NCI-H2081 (cell line): Measurements from ENCODE around the gene B9D1.

ENCODE experiments used
- DNase-seq, 2 experiments: peaks; one replicate each; lab custom pipeline; 2025; lab: John Stamatoyannopoulos, UW

Gene B9D1, protein sequence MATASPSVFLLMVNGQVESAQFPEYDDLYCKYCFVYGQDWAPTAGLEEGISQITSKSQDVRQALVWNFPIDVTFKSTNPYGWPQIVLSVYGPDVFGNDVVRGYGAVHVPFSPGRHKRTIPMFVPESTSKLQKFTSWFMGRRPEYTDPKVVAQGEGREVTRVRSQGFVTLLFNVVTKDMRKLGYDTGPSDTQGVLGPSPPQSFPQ

GRCh38 chr17:19362277-19363113 lies at the start of gene B9D1:
TSS of gene B9D1 (minus strand) at chr17:19362723. CDS start at chr17:19362569, 154 bp downstream.
- peak; percentile 78 to 81 for DNase-seq

DNA sequence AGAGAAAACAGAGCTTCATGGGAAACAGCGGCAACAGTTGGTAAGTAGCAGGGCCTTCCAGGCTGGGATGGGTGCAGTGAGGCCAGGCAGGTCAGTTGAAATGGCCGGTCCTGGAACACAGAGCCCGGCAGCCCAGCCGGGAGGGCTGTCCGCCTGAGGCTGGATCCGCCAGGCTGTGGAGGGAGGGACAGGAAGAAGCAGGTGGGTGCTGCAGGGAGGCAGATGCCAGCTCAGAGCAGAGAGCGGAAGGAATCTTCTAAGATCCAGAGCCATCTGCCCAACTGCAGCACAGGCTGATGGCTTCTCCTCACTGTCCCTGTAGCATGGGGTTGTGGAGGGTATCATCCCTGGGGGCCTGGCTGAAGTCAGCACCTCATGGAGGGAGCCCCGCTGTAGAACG lies 49.1 kb upstream of the B9D1 start:
- no peak for DNase-seq

DNA sequence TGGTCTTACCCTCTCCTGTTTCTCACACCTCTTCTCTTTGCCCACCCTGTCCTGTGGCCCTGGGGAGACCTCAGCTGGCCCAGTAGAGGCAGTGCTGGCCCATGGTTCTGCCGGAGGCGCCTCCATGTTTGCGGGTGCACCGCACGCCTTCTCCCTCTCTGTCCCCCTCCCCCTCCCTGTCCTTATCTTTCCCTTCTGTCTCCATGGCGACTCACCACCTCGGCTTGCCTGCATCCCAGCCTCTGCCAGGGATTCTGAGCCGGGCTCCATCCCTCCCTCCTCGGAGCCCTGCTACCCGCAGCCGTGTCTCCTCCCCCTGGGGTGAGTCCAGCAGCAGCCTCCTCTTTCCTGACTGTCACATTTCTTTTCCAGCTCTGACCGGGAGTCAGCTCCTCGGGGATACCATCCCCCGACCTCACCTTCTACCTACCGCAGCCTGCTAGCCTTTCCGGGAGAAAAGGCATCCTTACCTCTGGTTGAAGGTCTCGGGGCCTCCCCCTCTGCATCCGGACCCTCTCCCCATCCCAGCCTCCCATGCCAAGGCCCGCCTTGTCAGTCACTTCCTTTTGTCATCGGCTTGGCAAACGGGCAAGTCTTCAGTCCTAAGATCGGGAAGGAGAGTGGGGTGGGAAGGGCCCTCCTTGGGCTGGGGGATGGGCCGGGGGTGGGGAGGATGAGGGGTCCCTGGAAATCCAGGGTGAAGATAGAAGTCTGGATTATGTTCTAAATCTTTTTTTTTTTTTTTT lies 48.5 kb upstream of the B9D1 start, which contains the start of gene RNF112:
Gene RNF112, plus strand, starts transcription at position 358 of the 746 bp plus-strand sequence. Its CDS starts 177 bp downstream, at position 535.
- DNase-seq = no peak

GRCh38 chr17:19410091-19410490 lies 47.6 kb upstream of the B9D1 start:
- no peak for DNase-seq

GRCh38 chr17:19409509-19409908 lies 47.0 kb upstream of the B9D1 start:
- DNase-seq = no peak

GRCh38 chr17:19409066-19409465 lies 46.5 kb upstream of the B9D1 start:
- no peak for DNase-seq

- no peak for DNase-seq
These were observed 45.8 kb upstream of the B9D1 start for GRCh38 chr17:19408346-19408710.

DNA sequence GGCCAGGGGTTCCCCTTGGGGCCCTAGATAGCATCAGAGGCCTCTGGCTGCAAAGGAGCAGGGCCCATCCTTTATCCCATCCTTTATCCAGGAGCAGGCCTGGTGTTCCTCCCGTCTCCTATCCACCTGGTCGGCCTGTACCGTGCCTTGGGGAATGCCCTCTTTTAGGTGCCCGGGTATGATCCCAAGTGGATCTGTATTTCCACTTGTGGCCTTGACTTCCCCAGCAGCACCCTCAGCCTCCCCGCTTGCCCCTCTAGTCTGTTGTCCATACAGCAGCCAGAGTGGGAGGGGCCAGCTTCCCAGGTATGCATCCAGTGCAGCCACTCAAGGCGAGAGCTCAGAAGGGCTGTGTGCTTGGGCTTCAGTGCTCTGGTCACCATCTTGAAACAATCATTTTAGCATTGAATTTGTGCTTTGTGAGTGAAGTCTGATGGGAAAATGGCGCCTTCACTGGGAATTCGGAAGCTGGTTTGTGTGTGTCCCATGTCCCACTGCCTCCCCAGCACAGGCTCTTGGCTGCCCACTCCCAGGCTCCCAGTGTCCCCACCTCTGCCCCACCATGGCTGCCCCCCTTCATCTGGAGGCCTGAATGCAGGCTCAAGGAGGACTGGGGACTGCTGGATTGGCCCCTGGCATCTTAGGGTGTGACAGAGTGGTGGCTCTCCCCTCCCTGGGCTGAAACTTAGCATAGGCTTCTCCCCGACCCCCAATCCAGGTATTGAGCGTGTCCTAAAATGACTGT lies 45.2 kb upstream of the B9D1 start:
- DNase-seq = no peak

GRCh38 chr17:19405114-19405513 lies 42.6 kb upstream of the B9D1 start:
- DNase-seq = no peak

DNA sequence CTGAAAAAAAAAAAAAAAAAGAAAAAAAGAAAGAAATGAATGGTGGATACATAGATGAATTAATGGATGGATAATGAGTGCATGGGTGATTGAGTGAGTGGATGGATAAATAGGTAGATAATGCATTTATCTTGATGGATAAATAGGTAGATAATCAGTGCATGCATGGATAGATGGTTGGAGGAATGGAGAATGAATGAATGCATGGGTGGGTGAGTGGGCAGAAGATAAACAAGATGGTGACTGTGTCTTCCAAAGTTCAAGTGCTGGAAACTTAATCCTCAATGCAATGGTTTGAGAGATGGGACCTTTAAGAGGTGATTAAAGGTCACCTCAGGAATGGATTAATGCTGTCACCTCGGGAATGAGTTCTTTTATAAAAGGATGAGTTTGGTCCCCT lies 41.7 kb upstream of the B9D1 start:
- DNase-seq = no peak

GRCh38 chr17:19403021-19403420 lies 40.5 kb upstream of the B9D1 start:
- no peak for DNase-seq

DNA sequence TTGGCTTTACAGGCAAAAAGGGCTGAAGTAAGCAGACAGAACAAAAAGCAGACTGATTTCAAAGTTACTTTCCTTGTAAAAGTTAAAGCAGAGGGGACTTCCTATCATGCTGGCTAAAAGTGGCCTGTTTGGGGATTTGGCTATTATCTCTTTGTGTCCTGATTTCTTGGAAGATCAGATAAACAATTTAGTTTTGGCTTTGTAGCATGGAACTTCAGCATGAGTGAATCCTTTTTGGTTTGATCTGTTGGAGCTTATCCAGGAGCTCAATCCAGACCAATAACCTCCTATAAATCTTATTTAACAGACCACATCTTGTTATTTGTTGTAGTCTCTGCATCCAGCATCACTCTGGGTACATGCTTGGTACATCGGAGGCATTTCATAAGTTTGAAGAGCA lies 39.6 kb upstream of the B9D1 start:
- DNase-seq = no peak

DNA sequence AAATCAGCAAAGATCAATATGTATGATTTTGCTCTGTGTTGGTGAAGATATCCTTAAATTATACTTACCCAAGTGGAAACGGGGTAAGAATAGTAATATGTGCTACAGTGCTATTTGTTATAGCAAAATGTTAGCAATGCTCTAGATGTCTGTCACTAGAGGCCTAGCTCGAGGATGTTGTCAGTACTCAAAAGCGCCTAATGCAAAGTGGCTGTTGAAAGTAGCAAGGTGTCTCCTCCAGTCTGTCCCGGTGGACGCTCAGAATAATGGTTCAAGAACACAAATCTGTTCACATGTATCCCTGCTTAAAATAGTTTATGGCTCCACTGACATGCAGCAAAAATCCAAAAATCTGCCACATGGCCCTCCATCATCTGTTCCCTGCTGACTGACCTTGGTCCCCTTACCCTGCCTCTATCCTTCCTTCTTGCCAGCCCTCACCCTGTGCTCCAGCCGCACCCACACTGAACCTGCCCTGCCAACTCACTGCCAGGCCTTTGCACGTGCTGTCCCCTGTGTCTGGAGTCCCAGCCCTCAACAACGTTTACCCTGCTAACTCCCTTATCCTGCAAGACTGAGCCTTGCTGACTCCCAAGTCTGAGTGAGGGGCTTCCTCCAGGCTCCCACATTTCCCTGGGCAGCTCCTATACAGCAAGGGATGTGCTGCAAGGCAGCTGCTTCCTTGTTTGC lies 38.9 kb upstream of the B9D1 start:
- no peak for DNase-seq

DNA sequence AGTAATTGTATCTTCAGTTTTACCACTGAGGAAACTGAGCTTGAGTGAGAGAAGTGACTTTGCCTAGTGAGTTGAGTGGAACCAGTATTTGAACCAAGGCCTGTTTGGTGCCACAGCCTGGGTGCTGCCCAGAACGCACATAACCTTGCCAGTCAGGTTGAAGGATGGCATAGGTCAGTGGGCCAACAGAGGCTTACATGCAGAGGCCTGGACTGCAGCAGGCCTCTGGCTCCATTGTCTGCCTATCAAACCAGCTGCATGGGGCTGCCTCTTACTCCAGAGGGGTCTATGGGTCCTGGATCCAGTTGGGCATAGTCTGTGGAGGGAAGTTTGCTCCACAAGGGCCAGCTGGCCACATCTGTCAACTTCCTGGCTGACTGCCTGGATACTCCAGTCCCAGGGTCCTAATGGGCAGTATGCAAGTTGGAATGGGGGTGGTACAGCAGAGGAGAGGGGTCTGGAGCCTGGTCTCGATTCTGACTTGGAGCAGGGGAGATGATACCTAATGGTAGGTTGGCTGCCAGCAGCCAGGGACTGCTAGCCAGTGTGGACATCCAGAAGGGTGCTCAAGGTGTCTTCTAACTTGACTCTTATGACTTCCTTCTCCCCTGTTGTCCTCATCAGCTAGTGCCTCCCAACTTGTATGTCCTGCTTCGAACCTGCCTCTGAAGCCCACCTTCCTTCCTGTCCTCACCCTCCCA lies 37.4 kb upstream of the B9D1 start:
- DNase-seq = no peak

DNA sequence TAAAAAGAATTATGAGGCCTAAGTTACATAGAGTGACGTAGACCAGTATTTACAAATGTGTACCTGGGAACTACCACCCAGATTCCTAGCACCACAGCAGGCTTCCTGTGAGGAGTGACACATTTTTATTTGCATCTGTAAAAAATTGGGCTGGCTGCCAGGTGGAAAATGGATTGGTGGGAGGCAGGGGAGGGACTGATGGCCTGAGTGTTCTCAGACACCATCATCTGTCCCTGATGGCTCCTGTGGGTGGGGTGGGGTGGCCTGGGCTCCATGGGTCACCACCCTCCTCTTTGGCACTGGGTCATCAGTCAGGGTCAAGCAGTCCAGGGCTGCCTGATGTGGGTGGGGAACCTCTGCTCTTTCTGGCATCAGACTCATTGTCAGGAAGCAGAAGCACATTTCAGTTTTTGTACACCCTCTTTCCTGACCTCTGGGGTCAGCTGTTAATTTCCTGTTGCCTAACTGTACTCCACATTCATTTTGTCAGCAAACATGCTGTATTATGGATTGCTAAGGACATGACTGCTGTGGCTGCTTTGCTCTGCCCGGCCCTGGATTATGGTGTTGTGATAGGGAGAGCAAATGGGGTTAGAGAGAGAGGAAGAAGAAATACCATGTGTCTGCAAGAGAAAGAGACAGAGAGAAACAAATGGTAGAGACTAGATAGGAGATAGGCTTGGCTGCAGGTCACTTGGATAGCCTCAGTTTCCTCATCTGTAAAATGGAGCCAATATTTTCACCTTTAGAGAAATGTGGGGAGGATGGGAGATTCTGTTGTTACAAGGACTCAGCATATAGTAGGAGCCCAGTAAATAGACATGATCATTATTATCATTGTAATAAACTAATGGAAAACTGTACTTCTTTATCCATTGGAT lies 36.0 kb upstream of the B9D1 start:
- peak; percentile 54 to 74 for DNase-seq

DNA sequence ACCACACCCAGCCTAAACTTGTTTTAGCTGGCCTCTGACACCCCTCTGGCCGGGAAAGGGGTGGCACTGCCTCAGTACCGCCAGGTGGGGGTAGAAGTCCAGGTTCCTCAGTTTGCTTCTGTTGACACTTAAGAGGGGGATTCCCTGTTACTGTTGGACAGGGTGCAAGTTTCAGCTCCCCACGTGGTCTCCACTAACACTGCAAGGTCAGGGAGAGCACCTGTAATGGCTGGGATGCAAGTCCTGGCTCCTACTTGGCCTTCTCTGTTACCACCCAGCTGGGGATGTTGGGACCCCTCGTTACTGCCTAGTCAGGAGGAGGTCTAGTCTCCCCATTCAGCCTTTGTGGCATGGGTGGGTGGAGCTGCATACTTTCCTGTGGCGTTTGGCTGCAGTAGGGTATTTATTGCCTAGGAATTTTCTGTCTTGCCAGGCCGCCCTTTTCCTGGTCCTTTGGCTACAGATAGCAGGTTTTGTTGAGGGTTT lies 35.1 kb upstream of the B9D1 start:
- no peak for DNase-seq

DNA sequence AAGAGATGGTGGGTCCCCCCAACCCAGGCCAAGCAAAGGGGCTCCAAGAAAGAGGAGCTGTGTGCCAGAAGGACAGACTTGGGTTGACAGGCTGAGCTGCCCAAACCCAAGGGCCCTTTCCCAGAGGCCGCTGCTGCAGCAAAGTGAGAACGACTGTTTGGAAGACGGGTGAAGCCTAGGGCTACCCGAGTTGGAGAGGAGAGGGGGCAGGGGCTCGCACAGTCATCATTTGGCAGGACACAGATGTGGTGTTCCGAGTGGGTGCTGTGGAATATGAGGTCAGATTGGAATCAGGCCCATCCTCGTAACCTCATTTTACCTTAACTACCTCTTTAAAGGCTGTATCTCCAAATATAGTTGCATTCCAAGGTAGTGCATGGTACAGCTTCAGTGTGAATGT lies 29.8 kb upstream of the B9D1 start:
- DNase-seq = no peak

DNA sequence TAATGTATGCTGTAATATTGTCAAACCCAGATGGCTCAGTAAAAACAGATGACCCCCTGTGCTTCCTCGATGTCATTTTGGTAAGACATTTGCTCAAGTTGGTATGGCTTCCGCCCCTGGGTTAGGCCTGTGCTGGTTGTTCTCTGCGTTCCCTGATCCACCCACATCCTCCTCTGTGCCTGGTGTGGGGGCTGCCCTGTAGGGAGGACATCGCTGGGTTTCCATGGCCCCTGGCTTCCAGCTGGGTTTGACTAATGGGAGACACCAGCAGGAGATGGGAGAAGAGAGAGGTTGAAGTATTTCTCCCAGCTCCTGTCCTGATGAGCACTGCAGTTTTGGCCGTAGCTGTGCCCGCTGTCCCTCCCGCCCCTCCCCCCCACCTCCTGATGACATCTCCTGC lies 28.9 kb upstream of the B9D1 start:
- no peak for DNase-seq

DNA sequence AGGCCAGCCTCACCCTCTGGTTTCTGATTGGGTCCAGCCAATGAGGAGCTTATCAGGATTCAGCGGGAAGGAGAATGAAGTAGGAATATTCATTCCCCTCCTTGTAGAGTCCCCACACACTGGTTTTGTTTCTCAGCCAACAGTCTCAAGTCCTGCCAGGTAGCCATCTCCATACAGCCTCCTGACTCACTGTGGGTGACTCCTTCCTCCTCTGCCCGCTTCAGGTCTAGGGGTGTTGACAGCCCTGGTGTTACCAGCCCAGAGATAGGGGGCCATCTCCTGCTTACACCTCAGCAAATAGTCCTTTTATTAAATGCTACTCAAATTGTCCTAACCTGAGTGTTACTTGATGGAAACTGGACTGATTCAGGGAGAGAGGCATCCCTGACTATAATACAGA lies 28.4 kb upstream of the B9D1 start:
- DNase-seq = no peak
